Fibroblast of mammary gland (primary cell): ENCODE measurements around the gene EPS8L3.

ENCODE experiments used
- DNase-seq: peaks from one replicate; pipeline ENCODE4 v3.0.0-alpha.2; 2010; ENCODE audit warnings: low read depth
- H3K4me3 ChIP-seq: 2 replicates; pipeline ENCODE4 v1.5.1; 2011; ENCODE audit warnings: low read depth, mild to moderate bottlenecking, low read length, moderate library complexity; ENCODE audit not compliant: control insufficient read depth
- CTCF ChIP-seq: conservative IDR thresholded peaks from 2 replicates; pipeline ENCODE4 v1.5.1; 2011; ENCODE audit warnings: low read depth, low read length, inconsistent platforms; ENCODE audit not compliant: control insufficient read depth, insufficient read depth

The EPS8L3 gene

GRCh38 chr1:109793089-109793485, 29.4 kb upstream of the EPS8L3 start:
- DNase-seq = no peak

GRCh38 chr1:109792056-109792831, 28.5 kb upstream of the EPS8L3 start:
- no peak overlapping the region for H3K4me3 ChIP-seq
- TF ChIP-seq CTCF = peak; percentile 56
- peak; percentile 86 for DNase-seq

More at GRCh38 chr1:109793089-109793485, 29.4 kb upstream of the EPS8L3 start:
- H3K4me3 ChIP-seq = no peak overlapping the region
- TF ChIP-seq CTCF = no peak

- H3K4me3 ChIP-seq = no peak overlapping the region
- no peak for DNase-seq
- no peak for TF ChIP-seq CTCF
Observed at GRCh38 chr1:109791495-109792043, 27.8 kb upstream of the EPS8L3 start.

GRCh38 chr1:109790735-109791494, 27.2 kb upstream of the EPS8L3 start:
- H3K4me3 ChIP-seq = no peak overlapping the region
- peak; percentile 41 for DNase-seq
- TF ChIP-seq CTCF = no peak

- TF ChIP-seq CTCF = no peak
- H3K4me3 ChIP-seq = no peak overlapping the region
Observed at GRCh38 chr1:109790329-109790728, 26.6 kb upstream of the EPS8L3 start.

GRCh38 chr1:109789551-109790180, 25.9 kb upstream of the EPS8L3 start:
- no peak for DNase-seq
- no peak for TF ChIP-seq CTCF
- H3K4me3 ChIP-seq = no peak overlapping the region

More at GRCh38 chr1:109790329-109790728, 26.6 kb upstream of the EPS8L3 start:
- no peak for DNase-seq
